Measurements from ENCODE around the gene RBM7. TPM values are rescaled to one million over a fixed set of nuclear protein-coding genes. Genes with fewer than 3 reads are reported as not detected.

RBM7 gene
- total RNA-seq, 4 donors from 2014 or later: 11.8 to 22.1 (median 17.5) TPM

GRCh38 chr11:114396916-114397315, 3.5 kb upstream of the RBM7 start:
- no peak for TF ChIP-seq CTCF (IDR thresholded peaks at IDR 0.05)
- no peak for TF ChIP-seq POLR2A (IDR thresholded peaks at IDR 0.05)
- no peak for DNase-seq
- Histone ChIP-seq H3K27me3 (no peaks in the 10 kb centered on the region), H3K4me3 (no peak overlapping the region), H3K4me1 (peaks cover 0 to 45% (median 19%) of the 10 kb centered on the region in 3 donors), H3K9me3 (no peaks in the 10 kb centered on the region), H3K36me3 (no peaks in the 10 kb centered on the region), H3K27ac (no peak overlapping the region)
- intact Hi-C loops (cut with DNase I): no loop called here

- Histone ChIP-seq H3K4me1 (peaks cover 0 to 51% (median 22%) of the 10 kb centered on the region in 3 donors), H3K4me3 (no peak overlapping the region), H3K36me3 (no peaks in the 10 kb centered on the region), H3K9me3 (no peaks in the 10 kb centered on the region), H3K27ac (no peak overlapping the region), H3K27me3 (no peaks in the 10 kb centered on the region)
- intact Hi-C loops (cut with DNase I): no loop called here
- 69 to 79% methylated on average over 2 of the region's 2 CpGs for WGBS, 2 donors
- no peak for TF ChIP-seq CTCF (IDR thresholded peaks at IDR 0.05)
- no peak for DNase-seq
Observed at GRCh38 chr11:114397349-114397982, 3.0 kb upstream of the RBM7 start.

- no peak for DNase-seq
- TF ChIP-seq CTCF (IDR thresholded peaks at IDR 0.05) (no peak), POLR2A (IDR thresholded peaks at IDR 0.05) (no peak)
- Histone ChIP-seq H3K4me3 (no peak overlapping the region), H3K27me3 (no peaks in the 10 kb centered on the region), H3K27ac (peak overlapping the region in 1 of 4 donors; percentile 0), H3K4me1 (peaks cover 0 to 60% (median 22%) of the 10 kb centered on the region in 3 donors), H3K36me3 (no peaks in the 10 kb centered on the region), H3K9me3 (no peaks in the 10 kb centered on the region)
- intact Hi-C loops (cut with DNase I): no loop called here
- 65 to 74% methylated on average over 4 of the region's 4 CpGs for WGBS, 2 donors
Observed at GRCh38 chr11:114398303-114398920, 2.1 kb upstream of the RBM7 start.

- Histone ChIP-seq H3K36me3 (peaks cover 0 to 10% (median 0%) of the 10 kb centered on the region in 3 donors), H3K4me3 (peak overlapping the region; percentile 66 to 85 (median 68)), H3K4me1 (peaks cover 0 to 73% (median 29%) of the 10 kb centered on the region in 3 donors), H3K27ac (peak overlapping the region; percentile 95 to 99 (median 97)), H3K9me3 (no peaks in the 10 kb centered on the region), H3K27me3 (no peaks in the 10 kb centered on the region)
- no peak for DNase-seq
- WGBS, 2 donors: 4 to 7% methylated on average over 15 to 16 of the region's 29 CpGs
- intact Hi-C loops (cut with DNase I): no loop called here
- TF ChIP-seq CTCF (IDR thresholded peaks at IDR 0.05) (no peak), POLR2A (IDR thresholded peaks at IDR 0.05) (no peak)
Observed at GRCh38 chr11:114399490-114400215, 813 bp upstream of the RBM7 start.

- H3K4me3 ChIP-seq: peak overlapping the region; percentile 66 to 85 (median 68)
- 0% methylated on average over 7 to 8 of the region's 8 CpGs for WGBS, 2 donors
Observed at GRCh38 chr11:114400915-114401223, 403 bp downstream of the RBM7 start.

More at GRCh38 chr11:114400915-114401223, 403 bp downstream of the RBM7 start:
- no peak for DNase-seq
- intact Hi-C loops (cut with DNase I): no loop called here
- no peak for TF ChIP-seq CTCF (IDR thresholded peaks at IDR 0.05)
- H3K27me3 ChIP-seq: no peaks in the 10 kb centered on the region
- H3K36me3 ChIP-seq: peaks cover 0 to 21% (median 2%) of the 10 kb centered on the region in 3 donors
- peak overlapping the region; percentile 95 to 99 (median 97) for H3K27ac ChIP-seq
- H3K4me1 ChIP-seq: peaks cover 0 to 74% (median 29%) of the 10 kb centered on the region in 3 donors
- H3K9me3 ChIP-seq: no peaks in the 10 kb centered on the region
